NK-92 (cell line): ENCODE results near the gene KLC1.
"Not testable (repeated sequence)": the region's sequence is repeated elsewhere in the genome, so short reads cannot be mapped to it uniquely, and the experiment has no call there.

Experiments used
- DNase-seq: peaks from one replicate; lab custom pipeline; 2025; ENCODE audit not compliant: unreplicated experiment; lab: John Stamatoyannopoulos, UW

KLC1 gene

DNA sequence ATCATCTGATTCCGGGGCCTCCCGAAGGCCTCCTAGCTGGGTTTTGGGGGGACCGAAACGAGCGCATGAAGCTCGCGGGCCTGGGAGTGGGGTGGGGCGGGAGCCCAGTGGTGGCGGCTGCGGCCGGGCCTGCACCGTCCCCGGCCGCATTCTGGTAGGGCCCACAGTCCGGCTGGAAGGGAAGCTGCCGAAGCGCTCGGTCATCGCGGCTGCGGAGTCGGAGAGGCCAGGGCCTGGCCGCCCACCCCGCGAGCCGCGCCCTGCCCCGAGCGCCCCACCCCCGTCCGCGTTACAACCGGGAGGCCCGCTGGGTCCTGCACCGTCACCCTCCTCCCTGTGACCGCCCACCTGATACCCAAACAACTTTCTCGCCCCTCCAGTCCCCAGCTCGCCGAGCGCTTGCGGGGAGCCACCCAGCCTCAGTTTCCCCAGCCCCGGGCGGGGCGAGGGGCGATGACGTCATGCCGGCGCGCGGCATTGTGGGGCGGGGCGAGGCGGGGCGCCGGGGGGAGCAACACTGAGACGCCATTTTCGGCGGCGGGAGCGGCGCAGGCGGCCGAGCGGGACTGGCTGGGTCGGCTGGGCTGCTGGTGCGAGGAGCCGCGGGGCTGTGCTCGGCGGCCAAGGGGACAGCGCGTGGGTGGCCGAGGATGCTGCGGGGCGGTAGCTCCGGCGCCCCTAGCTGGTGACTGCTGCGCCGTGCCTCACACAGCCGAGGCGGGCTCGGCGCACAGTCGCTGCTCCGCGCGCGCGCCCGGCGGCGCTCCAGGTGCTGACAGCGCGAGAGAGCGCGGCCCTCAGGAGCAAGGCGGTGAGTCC is at the start of gene KLC1:
KLC1 (plus strand) TSS at position 528 of the 819 bp plus-strand sequence. CDS start 25,354 bp downstream, outside the sequence.
- no peak for DNase-seq

DNA sequence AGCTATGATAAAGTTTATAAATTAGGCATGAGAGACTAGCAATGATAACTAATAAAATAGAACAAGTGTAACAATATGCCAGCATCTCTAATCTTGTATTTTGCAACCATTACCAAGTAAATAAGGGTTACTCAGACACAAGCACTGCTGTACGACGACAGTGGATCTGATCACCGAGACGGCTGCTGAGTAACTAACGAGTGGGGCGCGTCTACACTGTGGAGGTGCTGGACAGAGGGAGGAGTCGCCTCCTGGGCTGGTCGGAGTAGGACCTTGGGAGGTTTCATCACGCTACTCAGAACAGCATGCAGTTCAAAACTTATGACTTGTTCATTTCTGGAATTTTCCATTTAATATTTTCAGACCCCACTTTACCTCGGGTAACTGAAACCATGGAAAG is 47.8 kb upstream of the KLC1 start:
- DNase-seq, result no peak

DNA sequence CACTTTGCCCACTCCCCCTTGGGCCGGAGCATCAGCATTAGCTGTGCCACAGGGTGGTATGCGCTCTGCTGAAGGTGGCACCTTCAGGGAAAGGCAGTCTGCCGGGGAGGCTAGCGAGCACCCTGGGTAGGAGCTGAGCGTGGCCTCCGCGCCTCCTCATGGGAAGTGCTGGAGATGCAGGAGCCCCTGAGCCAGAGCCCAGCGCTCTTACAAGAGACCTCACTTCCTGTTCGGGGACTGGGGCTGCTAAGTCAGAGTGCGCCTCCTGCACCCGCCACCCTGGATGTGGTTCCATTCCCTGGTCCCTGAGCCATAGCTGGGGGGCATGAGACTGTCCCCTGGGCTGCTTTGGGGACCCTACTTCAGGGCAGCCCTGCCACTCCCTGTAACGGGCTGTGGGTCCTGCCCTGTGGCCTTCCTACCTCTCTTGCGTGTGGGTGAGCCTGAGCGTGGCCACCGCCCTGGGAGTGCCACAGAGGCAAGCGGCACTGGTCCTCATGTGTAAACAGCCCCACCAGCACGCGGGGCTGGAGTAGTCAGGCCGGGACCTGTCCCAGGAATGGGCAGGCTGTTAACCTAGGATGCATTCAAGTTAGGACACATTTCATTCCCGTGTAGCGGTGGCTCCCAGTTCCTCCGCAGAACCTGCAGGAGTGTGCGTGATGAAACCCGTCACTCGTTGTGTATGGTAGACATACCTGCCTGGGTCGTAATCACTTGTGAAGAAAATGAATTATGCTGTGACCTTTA is 46.9 kb upstream of the KLC1 start:
- no peak for DNase-seq

DNA sequence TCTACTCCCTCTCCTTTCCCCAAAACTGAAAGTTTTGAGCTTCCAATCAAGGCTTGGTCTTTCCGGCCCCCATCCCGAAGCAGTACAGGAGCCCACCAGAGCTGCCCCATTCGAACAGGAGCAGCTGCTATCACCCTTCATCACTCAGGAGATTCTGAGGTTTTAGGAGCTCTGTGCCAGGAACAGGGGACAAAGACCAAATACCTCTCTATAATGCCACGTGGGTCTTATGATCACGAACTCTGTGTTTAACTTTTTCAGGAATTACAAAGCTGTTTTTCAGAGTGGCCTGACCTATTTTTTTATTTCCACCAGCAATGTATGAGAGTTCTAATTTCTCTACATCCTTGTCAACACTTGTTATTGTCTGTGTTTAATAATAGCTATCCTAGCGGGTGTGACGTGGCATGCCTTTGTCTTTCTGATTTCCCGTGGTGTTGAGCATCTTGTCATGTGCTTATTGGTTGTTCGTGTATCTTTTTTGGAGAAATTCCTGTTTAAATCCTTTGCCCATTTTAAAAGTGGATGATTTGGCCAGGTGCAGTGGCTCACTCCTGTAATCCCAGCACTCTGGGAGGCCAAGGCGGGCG is 44.6 kb upstream of the KLC1 start:
- DNase-seq, result no peak

DNA sequence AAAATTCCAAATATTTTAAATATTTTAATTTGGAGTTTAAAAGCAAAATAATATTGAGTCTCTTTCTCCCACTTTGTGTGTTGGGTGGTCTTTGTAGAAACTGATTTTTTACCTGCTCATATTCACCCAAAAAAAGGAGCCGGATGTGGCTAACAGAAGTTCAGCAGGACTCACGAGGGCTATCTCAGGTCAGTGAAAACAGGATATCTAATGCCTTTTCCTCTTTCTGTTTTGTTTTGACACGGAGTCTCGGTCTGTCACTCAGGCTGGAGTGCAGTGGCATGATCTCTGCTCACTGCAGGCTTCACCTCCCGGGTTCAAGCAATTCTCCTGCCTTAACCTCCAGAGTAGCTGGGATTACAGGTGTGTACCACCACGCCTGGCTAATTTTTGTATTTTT is 35.4 kb upstream of the KLC1 start:
- no peak for DNase-seq

DNA sequence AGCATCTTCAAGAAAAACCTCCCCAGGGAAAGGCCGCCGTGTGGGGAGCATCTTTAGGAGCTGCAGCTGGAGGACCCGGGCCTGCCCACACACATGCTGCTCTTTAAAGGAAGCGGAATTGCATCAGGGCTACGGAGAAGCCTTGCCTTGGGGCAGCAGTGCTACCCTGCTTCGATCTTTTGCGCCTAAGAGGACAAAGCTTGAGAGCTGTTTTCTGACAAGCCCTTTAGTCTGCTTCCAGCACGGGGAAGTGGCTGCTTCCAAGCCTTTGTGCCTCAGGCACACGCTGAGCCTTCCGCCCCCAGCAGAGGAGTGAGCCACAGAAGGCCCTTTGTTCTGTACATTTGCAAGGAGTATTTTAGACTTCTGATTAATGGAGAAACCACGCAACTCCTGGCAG is 34.7 kb upstream of the KLC1 start:
- DNase-seq, result no peak

DNA sequence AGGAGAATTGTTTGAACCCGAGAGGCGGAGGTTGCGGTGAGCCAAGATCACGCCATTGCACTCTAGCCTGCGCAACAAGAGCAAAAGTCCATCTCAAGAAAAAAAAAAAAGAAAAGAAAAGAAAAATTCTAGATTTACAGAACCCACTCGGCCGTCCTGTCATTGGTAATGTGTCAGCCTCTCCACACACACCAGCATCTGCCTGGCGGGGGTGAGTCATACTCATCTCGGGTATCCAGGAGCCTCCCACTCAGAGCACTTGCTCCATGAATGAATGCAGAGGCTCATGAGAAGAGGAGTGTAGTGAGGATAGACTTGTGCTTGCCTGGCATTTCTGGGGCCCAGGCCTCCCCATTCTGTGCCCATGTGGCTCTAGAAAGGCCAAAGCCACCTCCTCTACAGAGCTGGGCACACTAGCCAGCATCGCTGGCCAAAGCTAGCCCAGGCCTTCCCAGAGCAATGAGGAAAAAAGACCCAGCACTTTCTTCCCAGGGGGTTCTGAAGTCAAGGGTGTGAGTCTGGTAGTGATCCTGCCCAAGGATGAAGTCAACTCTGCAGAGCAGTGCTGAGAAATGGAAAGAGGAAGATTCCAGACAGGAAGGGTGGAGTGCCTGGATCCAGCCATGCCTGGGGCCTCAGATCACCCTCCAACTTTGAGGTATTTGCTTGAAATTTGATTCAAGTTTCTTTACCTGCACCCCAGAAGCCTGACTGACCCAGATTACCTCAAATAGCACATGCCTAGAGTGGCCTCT is 31.2 kb upstream of the KLC1 start:
- no peak for DNase-seq

DNA sequence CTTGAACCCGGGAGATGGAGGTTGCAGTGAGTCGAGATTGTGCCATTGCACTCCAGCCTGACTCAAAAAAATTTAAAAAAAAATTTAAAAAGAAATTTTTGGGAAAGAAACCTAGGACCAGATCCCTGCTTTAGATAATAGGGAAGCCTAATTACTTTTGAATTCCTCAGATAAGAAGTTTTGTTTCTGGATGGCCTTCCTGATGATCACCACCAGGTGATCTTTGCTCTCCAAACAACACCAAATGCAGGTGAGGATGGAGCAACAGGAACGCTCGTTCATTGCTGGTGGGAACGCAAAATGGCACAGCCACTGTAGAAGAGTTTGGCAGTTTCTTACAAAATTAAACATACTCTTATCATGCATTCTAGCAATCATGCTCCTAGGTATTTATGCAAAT is 28.5 kb upstream of the KLC1 start:
- no peak for DNase-seq

DNA sequence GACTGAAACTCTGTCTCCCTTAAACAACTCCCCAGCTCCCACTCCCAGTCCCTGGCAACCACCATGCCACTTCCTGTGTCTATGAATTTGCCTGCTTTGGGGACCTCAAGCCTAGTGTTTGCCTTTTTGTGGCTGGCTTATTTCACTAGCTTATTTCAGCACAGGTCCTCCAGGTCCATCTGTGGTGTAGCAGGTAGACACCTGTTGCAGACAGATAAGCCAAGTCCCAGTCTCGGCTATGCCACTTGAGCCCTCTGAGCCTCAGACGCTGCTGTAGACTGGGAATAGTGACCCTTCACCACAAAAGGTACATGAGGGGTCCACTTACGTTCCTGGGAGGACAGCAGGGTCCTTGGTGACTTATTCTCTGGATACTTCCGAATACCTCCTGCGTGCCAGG is 24.4 kb upstream of the KLC1 start:
- no peak for DNase-seq

DNA sequence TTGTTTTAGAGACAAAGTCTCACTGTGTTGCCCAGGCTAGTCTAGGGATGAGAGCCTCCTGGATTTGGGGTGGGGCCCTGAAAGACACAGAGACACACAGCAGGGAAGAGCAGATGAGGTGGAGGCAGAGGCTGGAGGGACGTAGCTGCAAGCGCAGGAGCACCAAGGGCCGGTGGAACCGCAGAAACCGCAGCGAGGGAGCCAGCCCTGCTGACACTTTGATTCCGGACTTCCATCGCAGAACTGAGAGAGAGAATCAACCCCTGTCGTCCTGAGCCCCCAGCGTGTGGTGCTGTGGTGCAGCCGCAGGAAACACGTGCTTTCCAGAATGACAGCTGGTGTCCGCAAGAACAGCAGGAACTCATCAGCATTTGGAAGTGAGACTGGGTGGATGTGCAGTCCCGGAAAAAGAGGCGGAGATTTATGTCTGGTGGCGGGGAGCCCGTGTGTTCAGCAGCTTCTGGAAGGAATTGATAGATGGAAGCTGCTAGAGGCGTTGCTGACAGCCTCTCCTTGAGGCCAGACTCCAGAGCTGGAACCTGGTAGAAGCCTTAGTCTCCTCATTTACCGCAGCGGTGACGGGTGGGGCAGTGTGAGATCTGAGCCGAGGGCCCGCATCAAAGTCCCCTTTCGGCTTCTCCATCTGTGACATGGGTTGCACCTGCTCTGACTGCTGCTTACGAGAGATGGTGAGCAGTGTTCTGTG is 21.9 kb upstream of the KLC1 start:
- DNase-seq, result no peak

DNA sequence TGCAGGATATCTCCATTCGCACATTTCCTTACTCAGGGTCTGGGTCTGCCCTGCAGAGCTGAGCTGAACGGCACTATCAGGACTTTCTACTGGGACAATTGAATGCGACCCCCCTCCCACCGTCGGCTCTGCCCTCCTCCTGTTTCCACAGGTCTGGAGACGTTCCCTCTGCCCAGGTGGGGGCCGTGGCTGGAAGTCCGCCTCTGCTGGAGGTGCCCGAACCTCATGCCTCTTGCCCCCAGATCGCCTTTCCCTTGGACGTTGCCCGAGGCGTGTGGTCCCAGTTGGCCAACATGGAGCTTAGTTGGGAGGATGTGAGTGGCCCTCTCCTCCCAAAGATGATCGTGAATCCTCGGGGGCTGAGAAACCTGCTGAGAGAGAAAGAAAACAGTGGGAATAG is 21.2 kb upstream of the KLC1 start:
- no peak for DNase-seq

DNA sequence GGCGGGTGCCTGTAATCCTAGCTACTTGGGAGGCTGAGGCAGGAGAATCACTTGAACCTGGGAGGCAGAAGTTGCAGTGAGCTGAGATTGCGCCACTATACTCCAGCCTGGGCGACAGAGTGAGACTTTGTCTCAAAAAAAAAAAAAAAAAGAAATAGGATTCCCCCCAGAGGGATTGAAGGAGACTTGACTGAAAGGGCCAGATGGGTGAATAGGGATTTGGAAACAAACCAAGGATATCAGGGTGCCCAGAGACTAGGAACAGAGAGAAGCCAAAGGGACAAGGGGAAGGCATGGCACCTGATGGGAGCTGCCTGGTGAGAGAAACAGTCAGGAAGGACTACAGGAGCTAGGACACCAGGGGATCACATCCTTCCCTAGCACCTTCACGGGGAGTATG is 19.9 kb upstream of the KLC1 start:
- DNase-seq, result not testable (repeated sequence)

DNA sequence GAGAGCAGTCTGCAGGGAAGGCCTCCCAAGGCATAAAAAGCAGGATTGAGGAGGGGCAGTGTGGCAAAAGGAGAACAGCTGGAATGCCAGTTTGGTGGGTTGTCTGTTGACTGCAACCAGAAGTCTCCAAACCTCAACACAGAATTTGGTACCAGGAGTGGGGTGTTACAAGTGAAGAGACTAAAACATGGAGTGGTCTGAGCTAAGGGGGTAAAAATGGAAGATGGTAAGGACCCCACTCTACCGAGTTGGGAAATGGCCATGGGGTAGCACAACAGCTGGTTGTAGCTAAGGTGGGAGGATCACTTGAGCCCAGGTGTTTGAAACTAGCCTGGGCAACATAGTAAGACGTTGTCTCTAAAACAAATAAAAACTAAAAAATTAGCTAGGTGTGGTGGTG is 17.8 kb upstream of the KLC1 start:
- no peak for DNase-seq

DNA sequence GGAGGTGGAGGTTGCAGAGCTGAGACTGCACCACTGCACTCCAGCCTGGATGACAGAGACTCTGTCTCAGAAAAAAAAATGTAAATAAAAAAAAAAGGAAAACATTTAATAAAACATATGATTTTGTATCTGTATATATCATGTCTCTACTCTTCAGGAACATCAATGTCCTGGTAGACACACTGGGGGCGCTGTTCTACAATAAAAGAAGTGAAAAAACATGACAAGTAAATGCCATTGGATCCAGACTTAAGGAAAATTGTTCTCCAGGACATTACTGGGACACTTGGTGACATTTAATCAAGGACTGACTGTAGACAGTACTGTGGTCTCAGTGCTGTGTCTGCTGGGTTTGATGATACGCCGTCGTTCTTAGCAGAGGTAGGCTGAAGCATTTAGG is 15.5 kb upstream of the KLC1 start:
- no peak for DNase-seq

DNA sequence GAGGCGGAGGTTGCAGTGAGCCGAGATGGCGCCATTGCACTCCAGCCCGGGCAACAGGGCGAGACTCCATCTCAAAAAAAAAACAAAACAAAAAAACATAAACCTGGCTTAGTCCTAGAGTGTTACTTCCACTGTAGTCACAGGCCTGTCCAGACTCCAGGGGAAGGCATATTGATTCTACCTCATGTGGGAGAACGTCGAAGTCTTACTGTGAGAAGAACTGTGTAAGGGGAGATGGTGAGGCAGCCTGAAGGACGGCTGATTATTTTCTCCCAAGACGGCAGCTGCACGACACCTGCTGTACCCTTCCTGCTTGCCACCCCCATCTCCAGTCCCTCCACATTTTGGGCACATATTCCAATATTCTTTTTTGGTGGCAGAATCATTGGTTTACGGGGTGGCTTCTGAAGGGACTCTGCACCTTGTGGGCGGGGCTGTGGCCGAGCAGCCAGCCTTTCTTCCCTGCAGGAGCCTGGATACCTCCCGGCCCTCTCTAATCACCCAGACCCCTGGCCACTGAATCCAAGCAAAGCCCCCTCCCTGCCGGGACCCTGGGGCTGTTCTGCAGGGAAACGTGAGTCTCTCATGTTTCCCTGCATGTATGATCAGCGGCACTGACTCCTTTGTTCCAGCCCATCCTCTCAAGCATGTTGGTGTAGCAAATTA is 12.2 kb upstream of the KLC1 start:
- DNase-seq, result no peak

DNA sequence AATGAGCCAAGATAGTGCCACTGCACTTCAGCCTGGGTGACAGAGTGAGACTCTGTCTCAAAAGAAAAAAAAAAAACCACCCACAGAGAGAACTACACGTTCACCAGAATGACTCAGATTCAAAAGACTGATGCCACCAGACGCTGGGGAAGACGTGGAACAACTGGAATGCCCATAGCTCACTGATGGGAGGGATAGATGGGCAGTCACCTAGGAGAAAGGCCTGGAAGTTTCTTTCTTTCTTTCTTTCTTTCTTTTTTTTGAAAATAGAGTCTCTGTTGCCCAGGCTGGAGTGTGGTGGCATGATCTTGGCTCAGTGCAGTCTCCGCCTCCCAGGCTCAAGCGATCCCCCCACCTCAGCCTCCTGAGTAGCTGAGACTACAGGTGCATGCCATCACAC is 10.0 kb upstream of the KLC1 start:
- DNase-seq, result no peak

DNA sequence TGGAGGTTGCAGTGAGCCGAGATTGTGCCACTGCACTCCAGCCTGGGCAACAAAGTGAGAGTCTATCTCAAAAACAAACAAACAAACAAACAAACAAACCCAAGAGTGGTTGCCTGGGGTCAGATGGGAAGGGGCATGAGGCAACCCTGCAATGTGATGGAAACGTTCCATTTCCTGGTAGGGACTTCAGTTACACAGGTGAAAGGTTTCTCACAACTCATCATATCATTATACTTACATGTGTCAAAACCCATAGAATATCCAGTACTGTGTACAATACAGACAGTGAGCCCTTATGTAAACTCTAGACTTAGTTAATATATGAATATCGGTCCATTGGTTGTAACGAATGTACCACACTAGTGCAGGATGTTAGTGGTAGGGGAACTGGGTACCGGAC is 7.2 kb upstream of the KLC1 start:
- DNase-seq, result no peak

DNA sequence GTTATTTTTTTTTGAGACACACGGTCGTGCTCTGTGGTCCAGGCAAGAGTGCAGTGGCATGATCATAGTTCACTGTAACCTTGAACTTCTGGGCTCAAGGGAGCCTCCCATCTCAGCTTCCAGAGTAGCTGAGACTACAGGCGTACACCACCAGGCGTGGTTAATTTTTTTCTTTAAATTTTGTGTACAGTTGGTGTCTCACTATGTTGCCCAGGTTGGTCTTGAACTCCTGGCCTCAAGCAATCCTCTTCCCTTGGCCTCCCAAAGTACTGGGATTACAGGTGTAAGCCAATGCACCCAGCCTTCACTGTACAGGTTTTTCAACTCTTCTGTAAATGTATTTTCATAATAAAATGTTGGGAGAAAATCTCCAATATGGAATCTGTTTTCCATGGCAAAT is 5.7 kb upstream of the KLC1 start:
- no peak for DNase-seq

DNA sequence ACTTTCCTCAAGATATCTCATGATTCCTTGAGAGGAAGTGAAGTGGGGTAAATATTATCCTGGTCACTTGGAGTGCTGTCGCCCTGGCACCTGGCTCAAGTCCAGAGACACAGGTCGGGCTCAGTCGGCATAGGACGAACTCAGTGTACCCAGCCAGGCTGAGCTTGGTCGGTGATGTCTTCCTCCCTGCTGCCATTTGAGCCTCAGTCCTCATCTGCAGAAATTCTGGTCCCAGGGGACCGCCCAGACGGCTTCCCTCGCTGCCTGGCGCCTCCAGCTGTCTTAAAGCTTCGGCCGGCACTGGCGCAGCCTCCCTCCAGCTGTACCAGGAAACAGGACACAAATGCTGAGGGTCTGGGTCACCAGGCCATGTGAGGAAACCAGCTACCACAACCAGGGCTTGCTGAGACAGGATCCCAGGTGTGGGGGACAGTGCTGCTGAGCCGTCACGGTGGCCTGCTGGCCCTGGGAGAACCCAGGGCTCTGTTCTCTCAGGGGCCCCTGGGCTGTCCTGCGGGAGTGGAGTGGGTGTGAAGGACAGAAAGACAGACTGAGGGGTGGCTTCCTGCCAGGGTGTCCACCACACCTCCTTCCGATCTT is 5.0 kb upstream of the KLC1 start:
- DNase-seq, result no peak

DNA sequence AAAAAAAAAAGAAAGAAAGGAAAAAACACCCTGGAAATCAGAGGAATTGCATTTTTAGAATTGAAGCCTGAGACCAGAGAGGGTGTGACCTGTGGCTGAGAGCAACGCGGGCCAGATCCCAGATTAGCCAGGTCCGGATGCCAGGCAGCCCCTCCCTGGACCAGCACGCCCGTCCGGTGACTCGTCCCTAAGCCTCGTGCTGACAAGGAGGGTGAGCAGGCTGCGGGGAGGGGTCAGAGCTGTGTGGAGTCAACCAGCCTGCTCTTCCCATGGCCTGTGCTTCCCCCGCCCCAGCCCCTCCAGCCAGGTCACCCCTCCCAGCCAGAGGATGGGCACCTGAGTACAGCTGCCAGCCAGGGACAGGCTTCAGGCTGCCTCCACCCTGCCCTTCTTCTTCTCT is 4.2 kb upstream of the KLC1 start:
- DNase-seq, result no peak
